ENCODE results near the gene CHRNA1. TPM values are rescaled to one million over a fixed set of nuclear protein-coding genes. Genes with fewer than 3 reads are reported as not detected.

CHRNA1 gene
- total RNA-seq, result not detected

DNA sequence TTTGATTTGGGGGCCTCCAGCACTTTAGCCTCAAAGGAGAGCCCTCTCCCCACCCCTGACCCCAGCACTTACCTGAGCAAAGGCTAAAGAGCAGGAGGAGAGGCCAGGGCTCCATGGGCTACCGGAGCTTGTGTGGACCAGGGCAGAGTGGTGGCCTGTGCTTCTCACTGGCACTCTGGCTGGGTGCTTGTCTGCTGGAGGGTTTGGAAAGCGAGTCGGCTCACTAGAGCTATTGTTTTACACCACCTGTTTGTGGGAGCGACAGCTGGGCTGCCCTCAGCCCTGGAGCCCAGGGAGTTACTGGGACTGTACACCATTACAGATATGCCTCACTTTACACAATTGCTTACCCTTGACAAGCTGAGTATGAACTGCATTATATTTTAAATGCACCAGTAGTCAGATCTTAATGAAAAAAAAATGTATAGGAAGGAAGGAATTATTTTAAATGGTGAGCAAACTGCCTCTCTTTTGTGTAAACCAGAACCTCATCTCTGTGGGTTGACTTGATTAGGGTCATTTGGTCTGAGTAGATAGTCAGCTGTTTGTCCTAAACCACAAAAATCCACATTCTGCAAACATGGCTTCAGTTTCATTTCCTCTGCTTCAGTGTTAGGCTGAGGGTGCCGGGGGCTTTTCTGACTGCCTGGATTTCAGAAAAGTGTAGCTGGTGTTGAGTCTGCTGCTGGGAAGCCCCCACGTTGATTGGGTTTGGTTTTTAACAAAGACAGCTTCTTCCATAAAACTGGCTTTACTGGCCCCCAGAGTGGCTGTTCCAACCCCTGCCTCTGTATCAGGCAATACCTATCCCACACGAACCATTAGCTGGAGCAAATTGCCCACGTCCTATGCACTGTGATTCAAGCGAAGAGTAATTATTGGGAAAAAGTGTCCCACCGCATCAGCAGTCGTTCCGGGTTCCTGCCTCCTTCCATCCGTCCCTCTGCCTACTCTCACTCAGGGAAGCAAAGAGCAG, at the start of gene CHRNA1:
Gene CHRNA1, minus strand, starts transcription at position 193 of the 976 bp plus-strand sequence. Its CDS starts 78 bp downstream, at position 115.
- Histone ChIP-seq H3K36me3 (no peaks in the 10 kb centered on the region), H3K27me3 (no peaks in the 10 kb centered on the region), H3K27ac (no peak within 1 kb of the TSS), H3K4me1 (no peaks in the 10 kb centered on the region), H3K4me3 (no peak within 1 kb of the TSS), H3K9me3 (no peaks in the 10 kb centered on the region)
- TF ChIP-seq POLR2A (IDR thresholded peaks at IDR 0.05) (no peak), CTCF (IDR thresholded peaks at IDR 0.05) (no peak)
- DNase-seq, result no peak
- intact Hi-C loops (cut with DNase I; ENCODE audit: low total_unique reads), result no loop called here

- H3K9me3 ChIP-seq, result no peaks in the 10 kb centered on the region
- TF ChIP-seq CTCF (IDR thresholded peaks at IDR 0.05) (no peak), POLR2A (IDR thresholded peaks at IDR 0.05) (no peak)
- H3K36me3 ChIP-seq, result no peaks in the 10 kb centered on the region
- DNase-seq, result no peak
- H3K4me3 ChIP-seq, result no peak overlapping the region
- H3K27ac ChIP-seq, result no peak overlapping the region
- intact Hi-C loops (cut with DNase I; ENCODE audit: low total_unique reads), result no loop called here
- H3K27me3 ChIP-seq, result no peaks in the 10 kb centered on the region
- no peaks in the 10 kb centered on the region for H3K4me1 ChIP-seq
Observed at GRCh38 chr2:174812037-174812436, 47.8 kb upstream of the CHRNA1 start.

GRCh38 chr2:174807931-174808330, 43.7 kb upstream of the CHRNA1 start:
- Histone ChIP-seq H3K36me3 (no peaks in the 10 kb centered on the region), H3K27me3 (no peaks in the 10 kb centered on the region), H3K4me1 (no peaks in the 10 kb centered on the region), H3K9me3 (no peaks in the 10 kb centered on the region), H3K27ac (peak overlapping the region in 1 of 2 donors; percentile 6), H3K4me3 (no peak overlapping the region)
- intact Hi-C loops (cut with DNase I; ENCODE audit: low total_unique reads), result no loop called here
- TF ChIP-seq CTCF (IDR thresholded peaks at IDR 0.05) (no peak), POLR2A (IDR thresholded peaks at IDR 0.05) (no peak)
- no peak for DNase-seq

- intact Hi-C loops (cut with DNase I; ENCODE audit: low total_unique reads), result no loop called here
- TF ChIP-seq POLR2A (IDR thresholded peaks at IDR 0.05) (no peak), CTCF (IDR thresholded peaks at IDR 0.05) (no peak)
- H3K9me3 ChIP-seq, result no peaks in the 10 kb centered on the region
- no peak overlapping the region for H3K4me3 ChIP-seq
- no peak for DNase-seq
- no peaks in the 10 kb centered on the region for H3K36me3 ChIP-seq
- no peaks in the 10 kb centered on the region for H3K27me3 ChIP-seq
- no peak overlapping the region for H3K27ac ChIP-seq
- no peaks in the 10 kb centered on the region for H3K4me1 ChIP-seq
Observed at GRCh38 chr2:174805803-174806202, 41.5 kb upstream of the CHRNA1 start.

DNA sequence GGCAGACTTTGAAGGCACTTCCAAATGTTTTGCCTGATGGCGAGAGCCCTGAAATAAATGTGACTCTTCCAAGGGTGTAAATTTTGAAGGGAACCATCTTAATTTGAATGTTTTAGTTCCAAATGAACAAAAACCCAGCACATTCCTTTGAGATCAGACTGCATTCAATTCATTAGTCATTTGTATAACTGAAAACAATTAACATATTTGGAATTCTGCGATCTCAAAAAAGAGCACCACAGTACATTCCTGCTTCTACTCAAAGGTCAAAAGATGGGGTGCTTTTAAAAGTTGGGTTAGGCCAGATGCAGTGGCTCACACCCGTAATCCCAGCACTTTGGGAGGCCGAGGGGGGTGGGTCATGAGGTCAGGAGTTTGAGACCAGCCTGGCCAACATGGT, 38.2 kb upstream of the CHRNA1 start:
- no peak for DNase-seq
- Histone ChIP-seq H3K9me3 (no peaks in the 10 kb centered on the region), H3K27me3 (no peaks in the 10 kb centered on the region), H3K4me3 (no peak overlapping the region), H3K4me1 (no peaks in the 10 kb centered on the region), H3K27ac (no peak overlapping the region), H3K36me3 (no peaks in the 10 kb centered on the region)
- intact Hi-C loops (cut with DNase I; ENCODE audit: low total_unique reads), result no loop called here
- TF ChIP-seq POLR2A (IDR thresholded peaks at IDR 0.05) (no peak), CTCF (IDR thresholded peaks at IDR 0.05) (no peak)

Measured in uterus (tissue), 4 donors.